ENCODE data around the gene SKIL.

Gene SKIL

DNA sequence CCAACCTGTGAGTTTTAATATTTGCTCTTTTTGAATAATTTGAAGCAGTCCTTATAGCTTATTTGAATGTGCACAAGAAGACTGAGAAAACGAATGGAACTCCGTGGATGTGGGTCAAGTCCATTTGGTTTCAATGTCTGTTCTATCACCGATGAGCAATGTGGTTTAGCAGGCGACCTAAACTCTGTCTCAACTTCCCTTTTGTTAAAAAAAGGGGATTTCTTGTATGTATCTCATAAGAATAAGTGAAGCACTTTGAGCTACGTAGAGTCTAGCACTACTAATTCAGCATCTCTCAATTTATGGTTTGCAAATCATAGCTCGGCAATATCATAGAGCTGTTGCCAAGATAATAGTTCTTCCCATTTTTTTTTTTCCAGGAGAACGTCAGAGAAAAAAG lies 4.6 kb upstream of the SKIL start:
- no peak for DNase-seq

DNA sequence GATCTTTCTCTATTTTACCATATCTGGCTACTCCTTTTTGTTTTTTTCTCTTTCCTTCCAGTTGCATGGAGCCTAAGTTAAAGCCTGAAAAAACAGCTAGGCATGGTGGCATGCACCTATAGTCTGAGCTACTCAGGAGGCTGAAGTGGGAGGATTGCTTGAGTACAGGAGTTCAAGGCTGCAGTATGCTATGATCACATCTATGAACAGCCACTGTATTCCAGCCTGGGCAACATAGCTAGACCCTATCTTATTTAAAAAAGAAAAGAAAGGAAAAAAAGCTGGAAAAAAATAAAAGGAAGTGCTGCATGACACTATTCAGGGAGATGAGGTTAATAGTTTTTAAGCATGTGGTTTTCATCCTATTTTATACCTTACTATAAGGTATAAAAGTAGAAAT lies 4.0 kb upstream of the SKIL start:
- no peak for DNase-seq

DNA sequence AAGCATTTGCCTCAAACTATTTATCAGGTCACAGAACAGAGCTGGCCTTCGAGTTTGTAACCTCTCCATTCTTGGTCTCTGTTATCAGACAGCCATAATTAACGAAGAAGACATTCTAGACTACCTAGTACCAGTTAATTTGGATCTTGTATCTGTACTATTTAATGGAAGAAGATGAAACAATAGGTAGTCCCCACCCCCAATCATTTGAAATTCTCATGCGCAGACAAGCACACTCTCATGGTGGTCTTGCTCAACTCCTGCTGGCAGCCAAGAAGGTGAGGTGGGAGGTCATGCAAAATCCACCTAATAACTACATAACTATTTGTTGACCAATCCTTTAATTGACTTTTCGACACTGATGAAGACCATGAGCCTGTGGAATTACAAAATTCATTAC lies 2.8 kb upstream of the SKIL start:
- DNase-seq: no peak

DNA sequence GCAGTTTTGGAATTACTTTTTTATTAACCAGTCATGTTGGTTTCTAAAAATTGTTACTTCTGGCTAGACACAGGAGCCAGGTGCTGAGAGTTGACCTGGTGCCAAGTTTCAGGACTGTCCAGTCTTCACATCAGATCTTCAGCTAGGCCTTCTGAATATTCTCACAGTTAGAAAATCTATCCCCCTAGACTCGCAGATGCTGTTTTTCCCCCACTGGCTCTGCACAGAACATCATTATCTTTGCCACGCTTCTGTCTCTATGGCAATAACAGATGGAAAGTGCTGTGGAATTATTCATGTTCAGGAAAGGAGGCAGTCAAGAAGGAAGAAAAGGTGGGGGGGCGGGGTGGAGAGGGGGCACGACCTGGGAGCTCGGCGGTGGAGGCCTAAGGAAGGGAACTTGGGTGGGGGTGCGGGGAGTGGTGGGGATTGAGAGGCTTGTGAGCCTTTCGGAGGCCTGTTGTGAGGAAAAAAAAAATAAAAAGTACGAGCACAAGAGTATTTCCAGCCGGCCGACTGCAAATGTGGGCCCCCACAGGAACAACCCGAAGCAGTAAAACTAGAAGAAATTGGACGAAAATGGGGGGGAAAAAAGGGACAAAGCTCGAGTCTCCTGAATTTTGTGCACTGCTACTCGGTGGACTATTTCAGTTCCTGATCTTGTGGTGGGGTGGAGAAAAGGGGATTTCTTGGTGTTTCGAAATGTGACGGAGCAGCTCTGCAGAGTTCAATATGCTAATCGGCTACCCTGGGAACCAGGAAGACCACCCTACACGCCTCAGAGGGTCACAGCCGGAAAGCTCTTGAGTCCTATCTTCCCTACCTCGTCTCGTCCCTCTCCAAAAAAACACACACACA lies 1.5 kb upstream of the SKIL start:
- no peak for DNase-seq

DNA sequence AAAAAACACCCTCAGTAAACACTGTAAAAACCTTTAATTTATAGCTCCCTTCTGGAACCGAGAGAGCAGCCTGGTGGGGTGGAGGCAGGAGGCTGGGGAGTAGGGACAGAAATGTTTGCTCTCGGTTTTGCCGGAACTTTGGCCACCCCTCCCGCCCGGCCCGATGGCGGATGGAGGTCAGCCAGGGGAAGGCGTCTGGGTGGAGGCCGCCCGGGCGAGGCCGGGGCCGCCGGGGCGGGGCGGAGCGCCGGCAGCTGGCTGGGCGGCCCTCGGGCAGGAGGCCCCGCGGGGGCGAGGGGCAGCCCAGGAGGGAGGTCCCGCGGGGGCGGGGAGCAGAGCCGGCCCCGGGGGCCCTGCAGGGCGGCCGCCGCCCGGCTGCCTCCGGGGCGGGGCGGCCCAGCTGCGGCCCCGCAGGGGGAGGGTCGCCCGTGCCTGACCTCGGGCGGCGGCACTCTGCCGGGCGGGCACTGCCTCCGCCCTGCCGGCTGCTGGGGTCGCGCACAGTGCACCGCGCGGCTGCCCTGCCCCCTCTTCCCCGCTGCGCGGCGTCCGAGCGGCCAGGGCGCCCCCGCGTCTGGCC lies 829 bp upstream of the SKIL start:
- no peak for DNase-seq

DNA sequence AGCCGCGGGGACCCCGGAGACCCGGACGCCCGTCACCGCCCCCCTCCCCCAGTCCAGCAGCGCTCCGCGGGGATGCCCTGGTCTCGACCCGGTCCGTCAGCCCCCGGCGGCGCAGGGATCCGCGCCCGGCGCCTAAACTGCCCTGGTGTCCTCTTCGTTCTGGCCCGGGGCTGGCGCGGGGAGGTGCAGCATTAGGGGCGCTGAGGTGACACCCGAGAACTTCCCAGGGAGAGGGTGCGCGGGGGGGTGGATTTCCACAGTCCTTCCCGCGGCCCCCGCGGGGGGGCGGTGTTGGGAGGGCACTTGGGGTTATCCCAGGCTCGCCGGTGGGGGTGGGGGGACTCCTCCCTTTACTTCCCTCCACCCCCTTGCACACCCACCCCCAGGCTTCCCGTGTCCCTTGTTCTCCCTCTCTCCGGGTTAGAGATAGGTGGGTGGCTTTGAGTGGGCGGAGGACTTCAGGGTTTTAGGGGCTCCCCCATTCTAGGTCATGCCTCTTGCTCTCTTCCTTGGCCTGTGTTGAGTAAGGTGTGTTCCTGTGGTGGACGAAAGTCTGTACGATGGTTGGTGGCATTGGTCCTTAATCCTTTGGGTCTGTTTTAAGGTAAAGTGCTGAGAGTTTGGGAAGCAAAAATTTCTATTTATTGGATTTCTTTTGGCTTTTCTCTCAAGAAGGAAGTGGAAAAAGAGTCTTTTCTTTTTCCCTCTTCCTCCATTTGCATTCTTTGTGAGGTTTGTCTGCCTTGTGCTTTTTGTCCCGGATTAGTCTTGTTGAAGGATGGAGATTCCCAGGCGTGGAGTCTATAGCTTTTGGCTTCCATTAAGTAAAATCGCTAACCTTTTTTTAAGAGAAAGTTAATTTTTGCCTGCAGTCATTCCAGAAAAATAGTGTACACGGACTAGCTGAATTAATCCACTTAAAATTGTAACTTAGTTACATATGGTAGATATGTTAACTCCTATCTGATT lies 811 bp downstream of the SKIL start:
- DNase-seq: no peak

DNA sequence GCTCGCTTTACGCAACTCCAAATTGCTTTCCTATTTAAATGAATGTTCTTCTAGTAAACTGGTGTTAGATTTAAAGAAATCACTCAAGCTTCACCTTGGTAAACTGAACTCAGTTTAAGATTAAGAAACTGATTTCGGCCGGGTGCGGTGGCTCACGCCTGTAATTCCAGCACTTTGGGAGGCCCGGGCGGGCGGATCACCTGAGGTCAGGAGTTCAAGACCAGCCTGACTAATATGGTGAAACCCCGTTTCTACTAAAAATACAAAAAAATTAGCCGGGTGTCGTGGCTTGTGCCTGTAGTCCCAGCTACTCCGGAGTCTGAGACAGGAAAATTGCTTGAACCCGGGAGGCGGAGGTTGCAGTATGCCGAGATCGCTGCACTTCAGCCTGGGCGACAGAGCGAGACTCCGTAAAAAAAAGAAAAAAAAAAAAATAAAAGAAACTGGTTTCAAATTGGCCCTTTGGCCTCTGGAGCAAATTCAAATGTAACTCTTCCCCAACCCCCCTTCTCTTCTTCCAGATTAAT lies 1.7 kb downstream of the SKIL start:
- DNase-seq: no peak

DNA sequence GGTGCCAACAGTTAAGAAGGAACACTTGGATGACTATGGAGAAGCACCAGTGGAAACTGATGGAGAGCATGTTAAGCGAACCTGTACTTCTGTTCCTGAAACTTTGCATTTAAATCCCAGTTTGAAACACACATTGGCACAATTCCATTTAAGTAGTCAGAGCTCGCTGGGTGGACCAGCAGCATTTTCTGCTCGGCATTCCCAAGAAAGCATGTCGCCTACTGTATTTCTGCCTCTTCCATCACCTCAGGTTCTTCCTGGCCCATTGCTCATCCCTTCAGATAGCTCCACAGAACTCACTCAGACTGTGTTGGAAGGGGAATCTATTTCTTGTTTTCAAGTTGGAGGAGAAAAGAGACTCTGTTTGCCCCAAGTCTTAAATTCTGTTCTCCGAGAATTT lies 3.0 kb downstream of the SKIL start:
- DNase-seq: no peak

DNA sequence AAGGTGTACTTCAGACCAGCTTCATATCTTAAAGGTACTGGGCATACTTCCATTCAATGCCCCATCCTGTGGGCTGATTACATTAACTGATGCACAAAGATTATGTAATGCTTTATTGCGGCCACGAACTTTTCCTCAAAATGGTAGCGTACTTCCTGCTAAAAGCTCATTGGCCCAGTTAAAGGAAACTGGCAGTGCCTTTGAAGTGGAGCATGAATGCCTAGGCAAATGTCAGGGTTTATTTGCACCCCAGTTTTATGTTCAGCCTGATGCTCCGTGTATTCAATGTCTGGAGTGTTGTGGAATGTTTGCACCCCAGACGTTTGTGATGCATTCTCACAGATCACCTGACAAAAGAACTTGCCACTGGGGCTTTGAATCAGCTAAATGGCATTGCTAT lies 3.4 kb downstream of the SKIL start:
- DNase-seq: no peak

DNA sequence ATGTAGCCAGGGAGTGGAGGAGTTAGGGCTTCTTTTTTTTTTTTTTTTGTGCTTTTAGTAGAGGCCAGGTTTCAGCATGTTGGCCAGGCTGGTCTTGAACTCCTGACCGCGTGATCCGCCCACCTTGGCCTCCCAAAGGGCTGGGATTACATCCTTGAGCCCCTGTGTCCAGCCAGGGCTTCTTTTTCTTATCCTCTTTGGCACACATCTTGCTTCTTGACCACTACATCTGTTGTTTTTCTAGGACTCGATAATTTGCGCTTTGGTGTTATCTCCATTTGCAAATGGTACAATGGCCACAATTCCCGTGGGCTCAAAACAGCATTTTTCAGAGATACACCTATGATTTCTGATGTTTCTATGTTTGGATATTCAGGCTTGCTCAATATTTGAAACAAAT lies 4.2 kb downstream of the SKIL start:
- no peak for DNase-seq

DNA sequence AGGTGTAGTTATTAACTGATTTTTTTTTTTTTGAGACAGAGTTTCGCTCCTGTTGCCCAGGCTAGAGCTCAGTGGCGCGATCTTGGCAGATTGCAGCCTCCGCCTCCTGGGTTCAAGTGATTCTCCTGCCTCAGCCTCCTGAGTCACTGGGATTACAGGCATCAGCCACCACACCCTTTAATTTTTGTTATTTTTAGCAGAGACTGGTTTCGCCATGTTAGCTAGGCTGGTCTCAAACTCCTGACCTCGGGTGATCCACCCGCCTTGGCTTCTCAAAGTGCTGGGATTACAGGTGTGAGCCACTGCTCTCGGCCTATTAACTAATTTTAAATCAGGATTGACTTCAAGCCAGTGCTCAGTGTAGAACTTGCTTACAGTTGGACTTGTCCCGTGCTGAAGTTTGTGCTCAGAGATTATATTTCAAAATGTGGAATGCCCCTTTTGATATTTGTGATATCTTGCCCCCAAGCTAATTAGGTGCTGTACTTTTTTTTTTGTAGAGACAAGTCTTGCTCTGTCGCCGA lies 6.0 kb downstream of the SKIL start:
- no peak for DNase-seq

DNA sequence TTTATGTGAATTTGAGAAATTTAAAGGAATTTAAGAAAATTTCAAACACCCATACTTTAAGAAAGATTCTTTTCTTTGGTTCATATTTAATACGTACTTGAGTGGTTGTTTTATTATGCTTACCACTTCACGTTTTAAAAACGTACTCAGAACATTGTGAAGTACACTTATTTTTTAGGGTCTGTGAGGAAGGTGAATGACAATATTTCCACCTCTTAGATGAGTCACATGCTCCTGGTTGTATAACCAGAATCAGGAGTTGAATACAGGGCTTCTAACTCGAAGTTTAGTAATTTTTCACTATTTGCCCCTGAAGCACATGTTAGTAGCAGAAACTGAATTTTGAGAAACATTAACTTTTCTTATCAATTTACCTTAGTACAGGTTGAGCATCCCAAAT lies 7.5 kb downstream of the SKIL start:
- no peak for DNase-seq

DNA sequence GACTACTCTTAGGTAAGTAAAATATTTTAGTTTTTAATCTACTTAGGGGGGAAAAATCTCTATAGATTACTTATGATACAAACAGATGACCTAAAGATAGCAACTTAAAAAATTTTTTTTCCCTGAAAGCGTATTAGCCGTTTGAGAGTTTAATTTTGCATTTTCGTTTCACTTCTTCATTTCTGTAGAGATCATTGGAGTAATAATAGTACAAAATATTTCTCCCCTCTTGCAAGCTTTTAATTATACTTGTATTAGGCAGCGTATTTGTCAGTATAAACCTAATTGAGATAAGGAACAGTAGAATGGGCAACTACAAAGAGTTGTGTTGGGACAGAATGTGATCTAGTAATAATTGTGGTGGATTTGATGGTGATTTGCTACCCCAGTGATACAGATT lies 10.3 kb downstream of the SKIL start:
- DNase-seq: no peak

DNA sequence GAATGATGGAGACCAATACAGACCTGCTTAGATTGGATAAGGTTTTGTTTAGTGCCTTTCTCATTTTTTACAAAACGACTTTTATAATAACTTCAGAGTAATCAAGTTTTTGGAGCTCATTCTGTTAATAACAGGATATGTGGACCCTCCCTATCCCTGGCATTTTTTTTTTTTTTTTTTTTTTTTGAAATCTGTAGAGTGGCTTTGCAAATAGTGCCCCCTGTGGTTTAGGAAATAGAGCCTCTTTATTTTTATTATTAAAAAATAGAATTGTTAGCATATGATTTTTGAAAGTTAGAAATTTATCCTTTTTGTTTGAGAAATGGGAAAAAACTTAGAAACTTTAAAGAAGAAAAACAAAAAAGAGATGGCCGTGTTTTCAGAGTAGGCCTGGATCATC lies 11.4 kb downstream of the SKIL start:
- DNase-seq: no peak

DNA sequence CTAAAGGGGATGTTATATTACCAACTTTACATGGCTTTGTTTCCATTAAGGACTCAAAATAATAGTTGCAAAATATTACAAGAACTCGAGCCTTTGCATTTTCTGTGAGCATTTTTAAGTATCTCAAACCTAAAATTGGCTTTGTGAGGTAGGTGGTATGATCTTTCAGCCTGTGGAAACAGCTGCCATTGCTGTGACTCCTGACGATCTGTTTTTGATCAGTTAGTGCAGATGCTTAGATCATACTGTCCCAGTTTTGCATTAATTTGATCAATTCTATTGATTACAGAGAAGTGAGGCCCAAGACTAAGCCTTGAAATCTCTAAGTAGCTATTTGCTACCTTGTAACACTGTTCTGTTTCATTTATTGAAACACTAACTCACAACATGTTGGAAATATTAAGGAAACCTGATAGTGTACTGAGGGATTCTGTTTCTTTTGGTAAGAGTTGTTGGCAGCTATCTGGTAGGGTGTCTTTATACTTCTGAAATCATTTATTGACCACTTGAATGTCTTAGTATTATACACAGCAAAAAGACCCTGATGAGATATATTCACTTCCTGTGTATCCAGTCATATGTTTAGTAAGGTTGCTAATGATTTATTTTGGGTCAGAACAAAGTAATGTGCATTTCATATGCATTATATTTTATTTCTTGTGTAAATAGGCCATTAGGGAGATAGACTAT lies 14.8 kb downstream of the SKIL start:
- DNase-seq: no peak

DNA sequence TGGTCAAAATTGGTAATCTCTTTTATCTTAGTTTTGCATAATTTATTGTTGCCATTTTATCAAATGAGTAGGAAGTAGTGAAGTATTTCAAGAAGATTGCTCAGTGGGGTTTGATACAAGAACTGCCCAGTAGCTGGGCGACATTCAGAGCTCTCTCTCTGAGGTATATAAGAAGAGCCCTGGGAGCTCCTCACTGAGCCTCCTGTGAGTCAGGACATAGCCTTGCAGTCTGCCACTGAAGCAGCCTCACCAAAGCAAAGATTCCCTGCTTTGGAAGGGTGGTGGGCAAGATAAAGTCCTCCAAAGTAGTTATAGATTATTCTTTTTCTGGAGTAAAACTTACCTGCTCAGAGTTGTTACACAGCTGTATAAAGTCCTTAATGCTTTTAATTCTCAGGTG lies 26.1 kb downstream of the SKIL start:
- DNase-seq: no peak

DNA sequence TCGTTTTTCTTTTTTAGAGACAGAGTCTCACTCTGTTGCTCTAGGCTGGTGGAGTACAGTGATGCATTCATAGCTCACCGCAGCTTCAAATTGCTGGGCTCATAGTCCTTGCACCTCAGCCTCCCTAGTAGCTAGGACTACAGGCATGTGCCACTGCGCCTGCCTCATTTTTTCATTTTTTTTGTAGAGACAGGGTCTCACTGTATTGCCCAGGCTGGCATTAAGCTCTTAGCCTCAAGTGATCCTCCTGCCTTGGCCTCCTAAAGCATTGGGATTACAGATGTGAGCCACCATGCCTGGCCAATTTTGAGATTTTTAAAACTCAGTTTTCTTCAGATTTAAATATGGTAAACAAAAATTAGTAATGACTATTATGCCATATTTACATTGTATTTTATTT lies 29.0 kb downstream of the SKIL start:
- DNase-seq: no peak

DNA sequence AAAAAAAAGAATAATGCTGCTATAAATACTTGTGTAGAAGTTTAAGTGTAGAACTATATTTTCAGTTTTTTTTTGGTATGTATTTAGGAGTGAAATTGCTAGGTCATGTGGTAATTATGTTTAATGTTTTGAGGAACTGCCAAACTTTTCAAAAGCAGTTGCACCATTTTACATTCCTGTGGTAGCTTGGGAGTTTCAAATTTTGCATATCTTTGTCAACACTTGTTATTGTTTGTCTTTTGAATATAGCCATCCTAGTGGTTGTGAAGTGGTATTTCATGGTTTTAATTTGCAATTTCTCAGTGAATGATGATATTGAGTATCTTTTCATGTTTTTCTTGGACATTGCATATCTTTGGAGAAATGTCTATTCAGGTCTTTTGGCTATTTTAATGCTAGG lies 30.4 kb downstream of the SKIL start:
- DNase-seq: no peak

DNA sequence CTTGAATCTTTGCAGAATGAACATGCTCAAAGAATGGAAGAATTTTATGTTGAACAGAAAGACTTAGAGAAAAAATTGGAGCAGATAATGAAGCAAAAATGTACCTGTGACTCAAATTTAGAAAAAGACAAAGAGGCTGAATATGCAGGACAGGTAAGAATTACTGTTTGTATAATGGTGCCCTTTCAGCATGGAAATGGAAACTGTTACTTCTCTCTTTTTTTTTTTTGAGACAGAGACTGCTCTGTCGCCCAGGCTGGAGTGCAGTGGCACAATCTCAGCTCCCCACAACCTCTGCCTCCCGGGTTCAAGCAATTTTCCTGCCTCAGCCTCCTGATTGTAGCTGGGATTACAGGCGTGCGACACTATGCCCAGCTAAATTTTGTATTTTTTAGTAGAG lies 33.6 kb downstream of the SKIL start:
- no peak for DNase-seq

DNA sequence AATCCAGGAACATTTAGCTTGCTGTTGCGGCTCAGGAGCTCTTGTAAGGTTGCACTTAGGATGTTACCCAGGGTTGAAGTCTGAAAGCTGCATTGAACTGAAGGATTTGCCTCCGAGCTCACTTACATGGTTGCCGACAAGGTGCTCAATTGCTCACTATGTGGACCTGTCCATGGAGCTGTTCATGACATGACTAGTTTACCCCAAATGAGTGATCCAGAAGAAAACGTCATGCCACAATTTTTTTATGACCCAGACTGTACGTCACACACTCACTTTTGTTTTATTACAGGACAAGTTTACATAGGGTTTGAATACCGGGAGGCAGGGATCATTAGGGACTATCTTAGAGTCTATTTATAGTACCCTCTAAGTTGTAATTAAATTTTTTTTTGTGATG lies 40.2 kb downstream of the SKIL start:
- DNase-seq: no peak

DNA sequence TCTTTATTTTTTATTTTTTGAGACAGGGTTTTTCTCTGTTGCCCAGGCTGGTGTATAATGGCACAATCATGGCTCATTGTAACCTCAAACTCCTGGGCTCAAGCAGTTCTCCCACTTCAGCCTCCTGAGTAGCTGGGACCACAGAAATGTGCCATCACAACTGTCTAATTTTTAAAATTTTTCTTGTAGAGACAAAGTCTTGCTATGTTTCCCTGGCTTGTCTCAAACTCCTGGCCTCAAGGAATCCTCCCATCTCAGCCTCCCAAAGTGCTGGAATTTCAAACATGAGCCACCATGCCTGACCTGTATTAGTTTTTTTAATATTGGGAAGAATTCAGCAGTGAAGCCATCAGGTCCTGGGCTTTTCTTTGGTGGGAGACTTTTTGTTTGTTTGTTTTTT lies 47.6 kb downstream of the SKIL start:
- no peak for DNase-seq

DNA sequence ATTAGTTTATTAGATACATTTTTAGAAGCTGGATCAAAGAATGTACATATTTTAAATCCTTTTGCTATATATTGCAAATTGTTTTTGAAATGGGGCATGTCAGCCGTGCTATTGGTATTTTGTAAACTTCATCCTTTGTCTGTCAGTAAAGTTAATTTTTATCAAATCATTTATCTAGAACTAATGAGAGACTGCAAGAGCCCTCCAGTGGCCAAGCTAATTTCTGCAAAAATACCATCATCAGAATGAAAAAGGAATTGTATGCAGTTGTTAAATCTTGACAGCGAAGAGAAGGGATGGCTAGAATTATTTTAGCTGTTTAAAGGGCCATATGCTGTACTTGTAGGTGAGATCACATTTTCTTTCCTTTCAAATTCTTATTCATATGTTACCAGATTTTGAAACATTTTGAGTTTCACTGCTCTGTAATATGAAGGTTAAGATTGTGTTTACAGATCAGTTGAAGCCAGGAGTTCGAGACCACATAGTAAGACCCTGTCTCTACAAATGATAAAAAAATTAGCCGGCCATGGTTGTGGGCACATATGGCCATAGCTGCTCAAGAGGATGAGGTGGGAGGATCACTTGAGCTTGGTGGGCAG lies 53.0 kb downstream of the SKIL start:
- no peak for DNase-seq

Data from cortex of kidney (tissue), 1 donor.